HG03064 (cell line): ENCODE results near the gene FAM234A.

ENCODE experiments used
- ATAC-seq: cut with Tn5 transposase; IDR thresholded peaks from one replicate; pipeline ENCODE4 v1.9.1; 2021; ENCODE audit warnings: low read depth; ENCODE audit not compliant: unreplicated experiment

Gene FAM234A

GRCh38 chr16:296276-296675, 61.7 kb downstream of the FAM234A start:
- ATAC-seq: no peak

- no peak for ATAC-seq
Measured at GRCh38 chr16:296806-297510, 62.3 kb downstream of the FAM234A start.

GRCh38 chr16:297832-298231, 63.2 kb downstream of the FAM234A start:
- no peak for ATAC-seq

DNA sequence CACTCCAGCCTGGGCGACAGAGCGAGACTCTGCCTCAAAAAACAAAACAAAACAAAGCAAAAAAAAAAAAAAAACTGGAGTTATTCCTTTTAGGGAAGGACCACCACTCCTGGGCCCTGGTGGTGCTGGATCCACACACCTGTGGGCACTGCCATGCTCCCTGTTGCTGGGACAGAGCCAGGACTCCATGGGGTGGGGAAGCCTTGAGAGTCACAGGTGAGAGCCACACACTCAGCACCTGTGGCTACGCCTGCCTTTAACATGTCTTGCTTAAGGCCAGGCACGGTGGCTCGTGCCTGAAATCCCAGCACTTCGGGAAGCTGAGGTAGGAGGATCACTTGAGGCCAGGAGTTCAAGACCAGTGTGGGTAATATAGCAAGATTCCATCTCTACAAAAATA, 66.6 kb downstream of the FAM234A start:
- ATAC-seq: no peak

DNA sequence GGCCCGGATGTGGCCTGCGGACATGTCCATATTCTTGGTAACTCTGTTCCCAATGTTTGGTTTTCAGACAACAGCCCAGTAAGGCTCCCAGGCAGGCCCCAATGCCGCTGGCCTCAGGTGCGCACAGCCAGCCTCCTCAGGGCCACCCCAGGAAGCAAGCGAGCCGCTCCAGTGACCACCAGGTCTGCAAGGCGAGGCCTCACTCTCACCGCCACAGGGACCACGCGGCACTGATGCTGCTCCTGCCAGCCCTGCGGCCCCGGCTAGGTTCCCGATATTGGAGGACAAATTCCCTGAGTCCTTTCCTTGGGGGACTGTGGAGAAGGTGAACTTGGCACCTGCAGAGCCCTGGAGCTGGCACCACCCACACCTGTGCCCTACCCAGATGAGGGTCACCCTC, 67.3 kb downstream of the FAM234A start:
- ATAC-seq: no peak

GRCh38 chr16:303760-304505, 69.3 kb downstream of the FAM234A start:
- ATAC-seq: no peak

DNA sequence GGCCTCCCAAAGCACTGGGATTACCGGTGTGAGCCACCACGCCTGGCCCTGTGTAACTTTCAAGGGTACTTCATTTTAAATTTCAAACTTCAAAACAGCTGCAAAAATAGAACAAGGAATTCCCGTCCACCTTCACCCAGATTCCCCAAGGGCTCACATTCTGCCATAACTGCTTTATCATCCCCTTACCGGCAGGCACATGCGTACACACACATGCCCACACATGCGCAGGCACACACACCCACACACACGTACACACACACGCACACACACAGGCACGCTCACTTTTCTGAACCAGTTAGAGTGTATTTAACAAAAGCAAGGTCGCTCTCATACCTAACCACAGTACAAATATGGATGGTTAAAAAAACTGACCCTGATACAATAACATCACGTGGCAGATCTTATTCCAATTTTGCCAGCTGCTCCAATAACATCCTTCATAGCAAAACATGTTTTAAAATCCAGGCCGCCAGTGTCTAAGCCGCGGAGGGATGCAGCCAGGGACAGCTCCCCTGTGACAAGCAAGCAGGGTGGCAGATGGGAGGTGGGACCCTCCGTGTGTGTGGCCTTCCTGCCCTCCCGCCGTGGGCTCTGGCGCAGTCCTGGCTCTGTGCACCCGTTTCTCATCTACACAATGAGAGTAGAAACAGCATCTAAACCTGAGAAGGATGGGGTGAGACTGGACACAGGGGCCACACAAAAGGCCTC, 71.5 kb downstream of the FAM234A start:
- ATAC-seq: no peak

- ATAC-seq: no peak
Measured at GRCh38 chr16:306911-307370, 72.3 kb downstream of the FAM234A start.

GRCh38 chr16:307691-308312, 73.2 kb downstream of the FAM234A start:
- no peak for ATAC-seq

- ATAC-seq: no peak
Measured at GRCh38 chr16:309476-309875, 74.9 kb downstream of the FAM234A start.

- ATAC-seq: no peak
Measured at GRCh38 chr16:311725-312124, 77.1 kb downstream of the FAM234A start.

GRCh38 chr16:314351-314750, 79.7 kb downstream of the FAM234A start:
- ATAC-seq: no peak

GRCh38 chr16:314795-315299, 80.2 kb downstream of the FAM234A start:
- ATAC-seq: no peak
